Pulmonary artery endothelial cell (primary cell): ENCODE data around the gene LGI1. TPM values are rescaled to one million over a fixed set of nuclear protein-coding genes. Genes with fewer than 3 reads are reported as not detected.
"Not testable (repeated sequence)": the region's sequence is repeated elsewhere in the genome, so short reads cannot be mapped to it uniquely, and the experiment has no call there.

Source experiments
- DNase-seq: peaks from one replicate; pipeline ENCODE4 v3.0.0-alpha.2; 2011; ENCODE audit warnings: low read depth, low spot score
- total RNA-seq: library from RNA; depleted of rRNA; stranded (reverse); fragments of >200 nt; gene quantifications from 2 replicates; pipeline ENCODE4 v1.2.3, GENCODE V29; 2014

The LGI1 gene
- total RNA-seq, 1 donor from 2014 or later = not detected

GRCh38 chr10:93806903-93807302, 49.2 kb downstream of the LGI1 start:
- DNase-seq = no peak

DNA sequence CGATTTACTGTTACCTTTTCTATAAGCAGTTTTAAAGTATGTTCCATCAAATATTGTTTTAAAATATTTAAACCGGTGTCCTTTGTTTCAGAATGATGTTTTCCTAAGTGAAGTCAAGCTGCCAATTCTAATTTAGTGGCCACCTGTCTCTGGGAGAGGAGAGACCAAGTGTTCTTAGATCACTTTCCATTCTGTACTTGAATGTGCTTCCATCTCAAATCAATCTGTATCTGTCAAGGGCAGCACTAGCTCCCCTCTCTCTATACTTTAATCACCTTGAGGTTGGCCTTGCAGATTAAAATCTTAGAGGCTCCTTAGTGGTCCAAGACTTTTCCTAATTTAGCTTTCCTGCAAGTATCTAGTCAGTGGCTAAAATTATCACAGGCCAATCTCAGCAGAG, 49.6 kb downstream of the LGI1 start:
- DNase-seq = no peak

DNA sequence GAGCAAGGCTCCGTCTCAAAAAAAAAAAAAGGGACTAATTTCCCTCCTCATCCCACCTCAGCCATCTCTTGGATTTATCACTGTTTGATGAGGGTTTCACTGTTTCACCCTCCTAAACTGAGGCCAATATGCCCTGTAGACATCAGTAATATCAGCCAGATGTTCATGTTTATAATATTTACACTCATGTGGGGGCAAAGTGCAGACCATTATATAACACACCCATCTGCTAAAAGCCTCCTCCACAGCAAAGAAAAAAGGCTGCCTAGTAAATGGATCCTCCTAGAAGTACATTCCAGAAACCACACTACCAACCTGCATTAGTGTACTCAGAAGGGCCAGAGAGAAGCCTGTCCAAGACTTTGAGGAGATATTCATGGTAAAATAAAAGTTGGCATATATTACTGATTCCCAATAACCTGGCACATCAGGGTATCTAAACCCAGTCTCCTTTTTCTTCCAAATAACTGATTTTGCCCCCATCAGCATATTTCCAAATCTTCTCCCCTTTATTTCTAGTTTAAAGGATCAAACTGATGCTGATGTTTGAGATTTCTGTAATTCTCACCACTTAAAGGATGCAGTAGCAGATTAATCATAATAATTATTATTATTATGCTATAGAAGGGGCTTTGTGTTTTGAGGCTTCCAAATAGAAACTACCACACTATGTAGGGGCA, 55.1 kb downstream of the LGI1 start:
- no peak for DNase-seq

- no peak for DNase-seq
These were observed 56.0 kb downstream of the LGI1 start for GRCh38 chr10:93813507-93814465.

GRCh38 chr10:93815304-93816096, 57.8 kb downstream of the LGI1 start:
- DNase-seq = no peak

- DNase-seq = no peak
These were observed 58.5 kb downstream of the LGI1 start for GRCh38 chr10:93816123-93816747.

- DNase-seq = no peak
These were observed 60.4 kb downstream of the LGI1 start for GRCh38 chr10:93818086-93818485.

DNA sequence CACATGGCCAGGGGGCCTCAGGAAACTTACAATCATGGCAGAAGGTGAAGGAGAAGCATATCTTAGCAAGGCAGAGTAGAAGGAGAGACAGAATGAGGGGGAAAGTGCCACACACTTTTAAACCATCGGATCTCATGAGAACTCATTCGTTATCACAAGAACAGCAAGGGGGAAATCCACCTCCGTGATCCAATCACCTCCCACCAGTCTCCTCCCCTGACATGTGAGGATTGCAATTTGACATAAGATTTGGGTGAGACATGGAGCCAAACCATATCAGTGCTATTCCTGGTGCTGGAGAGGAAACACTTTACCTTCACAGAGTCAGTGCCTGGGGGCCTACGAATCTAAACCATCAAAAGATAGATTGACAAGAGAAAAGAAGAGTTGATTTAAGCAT, 61.8 kb downstream of the LGI1 start:
- DNase-seq = no peak

DNA sequence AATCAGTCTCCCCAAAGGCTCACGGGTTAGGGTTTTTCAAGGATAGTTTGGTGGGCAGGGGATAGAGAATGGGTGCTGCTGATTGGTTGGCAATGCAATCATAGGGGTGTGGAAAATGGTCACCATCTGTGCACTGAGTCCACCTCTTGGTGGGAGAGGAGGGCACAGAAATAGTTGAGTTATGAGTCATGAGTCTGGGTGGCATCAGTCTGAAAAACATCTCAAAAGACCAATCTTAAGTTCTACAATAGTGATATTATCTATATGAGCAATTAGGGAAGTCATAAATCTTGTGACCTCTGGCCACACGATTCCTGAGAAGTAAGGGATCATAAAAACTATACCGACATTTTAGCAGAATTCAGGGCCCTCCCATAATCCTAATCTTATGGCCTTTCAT, 62.7 kb downstream of the LGI1 start:
- DNase-seq = no peak

DNA sequence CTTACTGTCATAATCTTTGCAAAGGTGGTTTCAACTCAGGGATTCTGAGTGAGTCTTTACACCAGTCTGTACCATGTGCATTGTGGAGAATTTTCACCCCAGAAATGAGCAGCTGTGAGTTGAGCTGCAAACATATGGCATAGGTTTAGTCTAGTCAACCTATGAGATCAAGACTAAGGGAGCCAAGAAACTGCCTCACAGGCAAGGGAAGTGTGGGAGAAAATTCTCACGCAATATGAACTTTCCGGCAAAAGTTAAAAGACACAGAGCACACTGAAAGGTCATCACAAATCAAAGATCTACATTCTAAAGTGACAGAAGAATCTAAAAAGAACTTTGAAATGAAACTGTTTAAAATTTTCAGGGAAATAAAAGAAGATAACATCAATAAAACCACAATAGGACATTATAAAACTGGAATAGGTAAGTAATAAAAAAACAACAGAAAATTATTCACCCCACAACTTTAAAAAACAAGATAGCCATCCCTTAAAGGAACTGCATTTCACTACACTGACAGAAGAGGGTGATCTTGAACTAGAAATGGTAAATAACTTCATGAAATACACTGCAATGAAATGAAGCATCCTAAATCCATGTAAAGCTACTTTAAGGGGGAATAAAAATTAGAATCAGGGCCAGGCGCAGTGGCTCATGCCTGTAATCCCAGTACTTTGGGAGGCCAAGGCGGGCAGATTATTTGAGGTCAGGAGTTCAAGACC, 63.5 kb downstream of the LGI1 start:
- no peak for DNase-seq

DNA sequence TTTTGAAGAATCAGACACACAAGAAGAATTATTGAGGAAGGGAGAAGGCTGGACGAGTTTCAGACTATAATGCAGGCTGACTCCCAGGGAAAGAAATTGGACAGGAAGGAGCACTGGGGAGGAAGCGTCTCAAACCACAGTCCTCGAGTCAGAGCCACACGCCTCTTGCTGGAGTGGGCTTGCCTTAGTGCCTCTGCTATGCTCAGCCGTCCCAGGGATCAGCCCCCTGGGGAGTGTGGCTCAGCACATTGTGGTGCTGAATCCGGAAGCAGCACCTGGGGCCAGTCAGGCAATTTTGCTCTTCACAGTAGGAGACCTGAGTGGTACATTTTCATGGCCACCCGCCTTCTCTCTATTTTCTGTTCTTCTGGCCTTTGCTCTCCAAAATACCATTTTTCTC, 68.6 kb downstream of the LGI1 start:
- DNase-seq = no peak

DNA sequence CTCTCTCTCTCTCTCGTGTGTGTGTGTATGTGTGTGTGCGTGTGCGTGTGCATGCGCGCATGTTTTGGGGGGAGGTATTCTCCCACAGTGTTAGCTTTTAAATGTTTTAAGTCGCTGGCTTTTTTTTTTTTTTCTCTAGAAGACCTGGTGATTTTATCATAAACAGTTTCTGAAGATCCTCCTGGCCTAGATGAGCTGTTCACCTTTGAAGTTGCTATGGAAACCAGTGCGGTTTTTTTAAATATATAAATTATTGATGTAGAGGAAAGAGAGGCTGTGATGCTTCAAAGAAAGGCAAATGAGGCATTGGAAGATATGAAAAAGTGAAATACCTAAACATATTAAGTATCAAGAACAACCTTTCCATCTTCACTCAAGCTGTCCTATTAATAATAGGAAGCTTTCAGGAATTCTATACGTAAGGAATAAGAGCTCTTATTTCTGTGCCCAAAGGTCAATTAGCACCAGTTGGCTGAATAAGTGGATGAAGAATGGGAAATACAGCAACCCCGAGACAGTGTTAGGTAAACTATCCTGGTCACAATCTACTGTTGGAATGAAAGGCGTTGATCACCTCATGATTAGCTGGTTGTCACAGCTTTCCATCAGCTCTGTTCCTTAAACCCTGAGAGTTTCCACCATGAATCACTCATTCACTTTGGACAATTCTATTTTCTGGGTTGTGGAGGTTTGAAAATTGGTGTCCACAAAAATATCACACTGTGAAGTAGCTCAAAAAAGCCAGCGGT, 69.5 kb downstream of the LGI1 start:
- DNase-seq = no peak

- not testable (repeated sequence) for DNase-seq
These were observed 73.3 kb downstream of the LGI1 start for GRCh38 chr10:93831065-93831464.

- no peak for DNase-seq
These were observed 78.0 kb downstream of the LGI1 start for GRCh38 chr10:93835770-93836169.

- no peak for DNase-seq
These were observed 80.1 kb downstream of the LGI1 start for GRCh38 chr10:93837822-93838221.

GRCh38 chr10:93838278-93838677, 80.5 kb downstream of the LGI1 start:
- DNase-seq = no peak

- no peak for DNase-seq
These were observed 84.2 kb downstream of the LGI1 start for GRCh38 chr10:93841961-93842360.

- DNase-seq = no peak
These were observed 87.4 kb downstream of the LGI1 start for GRCh38 chr10:93844979-93845626.
